Measurements from ENCODE around the gene IGF2R. TPM values are rescaled to one million over a fixed set of nuclear protein-coding genes. Genes with fewer than 3 reads are reported as not detected.

The IGF2R gene
- polyA plus RNA-seq, 1 donor (not counting 4 experiments of a cell fraction or from before 2014, with no cell fraction given), result 40.9 TPM

DNA sequence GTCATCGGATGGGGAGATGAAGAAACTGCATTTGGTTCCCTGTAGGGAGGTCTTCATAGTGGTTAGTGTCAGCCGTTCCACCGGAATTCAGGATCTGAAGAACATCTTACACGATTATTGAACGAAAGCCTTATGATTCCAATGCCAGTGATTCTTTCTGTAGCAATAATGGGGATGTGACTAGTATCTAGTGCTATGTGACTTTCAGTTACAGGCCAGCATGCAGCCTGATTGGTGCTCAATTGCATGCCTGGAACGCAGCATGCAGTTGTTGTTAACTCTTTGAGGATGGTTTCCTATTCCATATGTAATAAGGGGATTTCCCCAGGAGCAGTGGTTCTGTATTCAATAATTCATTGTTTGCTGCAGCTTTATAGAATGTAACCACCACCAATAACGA, 81.1 kb downstream of the IGF2R start:
- Histone ChIP-seq H2AFZ (ENCODE audit: control insufficient read depth, low read length) (no peak overlapping the region), H3K79me2 (ENCODE audit: control insufficient read depth, insufficient read depth, low read length) (no peaks in the 10 kb centered on the region), H4K20me1 (ENCODE audit: control insufficient read depth, extremely low read depth, insufficient read depth, low read length) (no peaks in the 10 kb centered on the region), H3K4me2 (ENCODE audit: control insufficient read depth, extremely low read depth, insufficient read depth, low read depth, low read length) (no peak overlapping the region), H3K9me3 (ENCODE audit: control insufficient read depth, low read depth, low read length) (no peaks in the 10 kb centered on the region), H3K9ac (ENCODE audit: control insufficient read depth, extremely low read depth, insufficient read depth, low read length) (no peak overlapping the region), H3K36me3 (ENCODE audit: control insufficient read depth in 2 of 2, extremely low read depth in 1 of 2, insufficient read depth in 2 of 2, low read length in 2 of 2) (peaks cover 41 to 64% of the 10 kb centered on the region in 2 experiments), H3K27ac (ENCODE audit: control insufficient read depth, insufficient read depth, low read length) (no peak overlapping the region), H3K27me3 (ENCODE audit: control insufficient read depth, extremely low read depth, insufficient read depth, low read length) (no peaks in the 10 kb centered on the region), H3K4me1 (ENCODE audit: control insufficient read depth, extremely low read depth, insufficient read depth, low read length) (no peaks in the 10 kb centered on the region), H3K4me3 (ENCODE audit: control insufficient read depth in 2 of 3, extremely low read depth in 1 of 3, insufficient read depth in 2 of 3, low read depth in 1 of 3, low read length in 3 of 3) (no peak overlapping the region), H3K9me1 (ENCODE audit: control insufficient read depth, extremely low read depth, insufficient read depth, low read length) (no peaks in the 10 kb centered on the region)
- FAIRE-seq (no peak), DNase-seq (ENCODE audit: low read depth, low spot score) (no peak)
- no peak for TF ChIP-seq EZH2 (IDR thresholded peaks at IDR 0.05; ENCODE audit: low read length)
- TF ChIP-seq, protein P1, sequence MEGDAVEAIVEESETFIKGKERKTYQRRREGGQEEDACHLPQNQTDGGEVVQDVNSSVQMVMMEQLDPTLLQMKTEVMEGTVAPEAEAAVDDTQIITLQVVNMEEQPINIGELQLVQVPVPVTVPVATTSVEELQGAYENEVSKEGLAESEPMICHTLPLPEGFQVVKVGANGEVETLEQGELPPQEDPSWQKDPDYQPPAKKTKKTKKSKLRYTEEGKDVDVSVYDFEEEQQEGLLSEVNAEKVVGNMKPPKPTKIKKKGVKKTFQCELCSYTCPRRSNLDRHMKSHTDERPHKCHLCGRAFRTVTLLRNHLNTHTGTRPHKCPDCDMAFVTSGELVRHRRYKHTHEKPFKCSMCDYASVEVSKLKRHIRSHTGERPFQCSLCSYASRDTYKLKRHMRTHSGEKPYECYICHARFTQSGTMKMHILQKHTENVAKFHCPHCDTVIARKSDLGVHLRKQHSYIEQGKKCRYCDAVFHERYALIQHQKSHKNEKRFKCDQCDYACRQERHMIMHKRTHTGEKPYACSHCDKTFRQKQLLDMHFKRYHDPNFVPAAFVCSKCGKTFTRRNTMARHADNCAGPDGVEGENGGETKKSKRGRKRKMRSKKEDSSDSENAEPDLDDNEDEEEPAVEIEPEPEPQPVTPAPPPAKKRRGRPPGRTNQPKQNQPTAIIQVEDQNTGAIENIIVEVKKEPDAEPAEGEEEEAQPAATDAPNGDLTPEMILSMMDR (optimal IDR thresholded peaks at IDR 0.05 in 1 of 3, IDR thresholded peaks at IDR 0.05 in 1 of 3, conservative IDR thresholded peaks at IDR 0.05 in 1 of 3; ENCODE audit: extremely low read depth in 1 of 3, insufficient read depth in 2 of 3, low read length in 3 of 3), result no peak
- dilution Hi-C loops (cut with MboI; ENCODE audit: extremely low pct_ligation_motif_present, low sequenced_read_pairs), result no loop called here

DNA sequence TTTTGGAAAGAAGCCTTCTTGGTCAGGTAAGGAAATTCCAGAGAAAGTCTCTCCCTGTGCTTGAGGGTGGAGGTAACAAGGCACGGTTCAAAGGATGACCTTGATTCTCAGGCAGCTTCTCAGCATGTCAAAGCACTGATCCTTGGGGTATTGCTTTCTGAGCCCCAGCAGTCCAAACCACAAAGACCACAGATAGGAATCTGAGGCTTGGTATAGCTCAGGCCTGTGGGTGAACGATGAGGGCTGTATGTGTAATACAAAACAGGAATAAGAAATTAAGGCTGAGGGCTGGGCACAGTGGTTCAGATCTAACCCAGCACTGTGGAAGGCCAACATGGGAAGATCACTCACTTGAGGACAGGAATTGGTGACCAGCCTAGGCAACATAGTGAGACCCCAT, 82.5 kb downstream of the IGF2R start:
- no peaks in the 10 kb centered on the region for H3K79me2 ChIP-seq (ENCODE audit: control insufficient read depth, insufficient read depth, low read length)
- no peak overlapping the region for H3K4me3 ChIP-seq (ENCODE audit: control insufficient read depth in 2 of 3, extremely low read depth in 1 of 3, insufficient read depth in 2 of 3, low read depth in 1 of 3, low read length in 3 of 3)
- no peaks in the 10 kb centered on the region for H3K27me3 ChIP-seq (ENCODE audit: control insufficient read depth, extremely low read depth, insufficient read depth, low read length)
- no peaks in the 10 kb centered on the region for H3K9me1 ChIP-seq (ENCODE audit: control insufficient read depth, extremely low read depth, insufficient read depth, low read length)
- H3K4me2 ChIP-seq (ENCODE audit: control insufficient read depth, extremely low read depth, insufficient read depth, low read depth, low read length), result no peak overlapping the region
- H3K4me1 ChIP-seq (ENCODE audit: control insufficient read depth, extremely low read depth, insufficient read depth, low read length), result no peaks in the 10 kb centered on the region
- no peaks in the 10 kb centered on the region for H4K20me1 ChIP-seq (ENCODE audit: control insufficient read depth, extremely low read depth, insufficient read depth, low read length)
- H3K9me3 ChIP-seq (ENCODE audit: control insufficient read depth, low read depth, low read length), result no peaks in the 10 kb centered on the region
- TF ChIP-seq, protein P1 (optimal IDR thresholded peaks at IDR 0.05 in 1 of 3, IDR thresholded peaks at IDR 0.05 in 1 of 3, conservative IDR thresholded peaks at IDR 0.05 in 1 of 3; ENCODE audit: extremely low read depth in 1 of 3, insufficient read depth in 2 of 3, low read length in 3 of 3), result no peak
- TF ChIP-seq EZH2 (IDR thresholded peaks at IDR 0.05; ENCODE audit: low read length), result no peak
- dilution Hi-C loops (cut with MboI; ENCODE audit: extremely low pct_ligation_motif_present, low sequenced_read_pairs), result no loop called here
- no peak overlapping the region for H3K27ac ChIP-seq (ENCODE audit: control insufficient read depth, insufficient read depth, low read length)
- H2AFZ ChIP-seq (ENCODE audit: control insufficient read depth, low read length), result no peak overlapping the region
- no peak overlapping the region for H3K9ac ChIP-seq (ENCODE audit: control insufficient read depth, extremely low read depth, insufficient read depth, low read length)
- no peak for DNase-seq (ENCODE audit: low read depth, low spot score)
- peaks cover 44 to 64% of the 10 kb centered on the region in 2 experiments for H3K36me3 ChIP-seq (ENCODE audit: control insufficient read depth in 2 of 2, extremely low read depth in 1 of 2, insufficient read depth in 2 of 2, low read length in 2 of 2)
- no peak for FAIRE-seq

Data from keratinocyte (primary cell).